MM.1S (cell line): ENCODE results near the gene BTG4.

ENCODE experiments used
- DNase-seq: peaks from one replicate; pipeline ENCODE4 v3.0.0-alpha.2; 2015
- H2AFZ ChIP-seq: fragments of 300-600 bp; sonication (generic); 2 replicates; pipeline ENCODE4 v1.6.0; 2016; ENCODE audit warnings: antibody characterized with exemption, low read length
- H3F3A ChIP-seq: fragments of 300-600 bp; sonication (generic); 2 replicates; pipeline ENCODE4 v1.6.1; 2016; ENCODE audit warnings: mild to moderate bottlenecking, antibody characterized with exemption, low read length, moderate library complexity, mixed read lengths; ENCODE audit not compliant: insufficient read depth
- H3K27ac ChIP-seq: fragments of 300-600 bp; sonication (generic); 2 replicates; pipeline ENCODE4 v1.5.1; 2016; ENCODE audit warnings: mild to moderate bottlenecking, low read length
- H3K27me3 ChIP-seq: fragments of 300-600 bp; sonication (generic); replicated peaks from 2 replicates; pipeline ENCODE4 v1.6.0; 2016; ENCODE audit warnings: low read length; ENCODE audit not compliant: insufficient read depth
- H3K36me3 ChIP-seq: fragments of 300-600 bp; sonication (generic); replicated peaks from 2 replicates; pipeline ENCODE4 v1.6.1; 2016; ENCODE audit warnings: mild to moderate bottlenecking, low read length, mixed read lengths; ENCODE audit not compliant: insufficient read depth
- H3K4me1 ChIP-seq: fragments of 300-600 bp; sonication (generic); 2 replicates; pipeline ENCODE4 v1.6.1; 2016; ENCODE audit warnings: low read length, mixed read lengths
- H3K4me2 ChIP-seq: fragments of 300-600 bp; sonication (generic); 2 replicates; pipeline ENCODE4 v1.6.0; 2016; ENCODE audit warnings: low read depth, low read length
- H3K4me3 ChIP-seq: fragments of 300-600 bp; sonication (generic); 2 replicates; pipeline ENCODE4 v1.5.1; 2016; ENCODE audit warnings: low read length, mixed read lengths
- H3K79me2 ChIP-seq: fragments of 300-600 bp; sonication (generic); 2 replicates; pipeline ENCODE4 v1.6.1; 2016; ENCODE audit warnings: mixed run types, low read length, mixed read lengths
- H3K9ac ChIP-seq: fragments of 300-600 bp; sonication (generic); 2 replicates; pipeline ENCODE4 v1.6.1; 2016; ENCODE audit warnings: low read length, mixed read lengths
- H3K9me2 ChIP-seq: fragments of 300-600 bp; sonication (generic); replicated peaks from 2 replicates; pipeline ENCODE4 v1.6.1; 2016; ENCODE audit warnings: mild to moderate bottlenecking, low read length, mixed read lengths; ENCODE audit not compliant: insufficient read depth
- H3K9me3 ChIP-seq: fragments of 300-600 bp; sonication (generic); replicated peaks from 2 replicates; pipeline ENCODE4 v1.6.1; 2016; ENCODE audit warnings: mild to moderate bottlenecking, low read length, mixed read lengths; ENCODE audit not compliant: insufficient read depth
- H4K20me1 ChIP-seq: fragments of 300-600 bp; sonication (generic); 2 replicates; pipeline ENCODE4 v1.6.1; 2016; ENCODE audit warnings: mild to moderate bottlenecking, low read length, moderate library complexity, mixed read lengths; ENCODE audit not compliant: insufficient read depth
- EZH2 ChIP-seq: fragments of 300-600 bp; sonication (generic); optimal IDR thresholded peaks from 2 replicates; pipeline ENCODE3; 2017; ENCODE audit warnings: low read depth, mild to moderate bottlenecking, antibody characterized with exemption, low read length, mixed read lengths
- EZH2phosphoT487 ChIP-seq: fragments of 300-600 bp; sonication (generic); IDR thresholded peaks from 2 replicates; pipeline ENCODE4 v1.6.1; 2018; ENCODE audit warnings: antibody characterized with exemption, low read length
- TF ChIP-seq, protein P1 (sequence below): fragments of 300-600 bp; sonication (generic); IDR thresholded peaks from 2 replicates; pipeline ENCODE4 v1.5.1; 2016; ENCODE audit warnings: antibody characterized with exemption, low read length, mixed read lengths

Gene BTG4

DNA sequence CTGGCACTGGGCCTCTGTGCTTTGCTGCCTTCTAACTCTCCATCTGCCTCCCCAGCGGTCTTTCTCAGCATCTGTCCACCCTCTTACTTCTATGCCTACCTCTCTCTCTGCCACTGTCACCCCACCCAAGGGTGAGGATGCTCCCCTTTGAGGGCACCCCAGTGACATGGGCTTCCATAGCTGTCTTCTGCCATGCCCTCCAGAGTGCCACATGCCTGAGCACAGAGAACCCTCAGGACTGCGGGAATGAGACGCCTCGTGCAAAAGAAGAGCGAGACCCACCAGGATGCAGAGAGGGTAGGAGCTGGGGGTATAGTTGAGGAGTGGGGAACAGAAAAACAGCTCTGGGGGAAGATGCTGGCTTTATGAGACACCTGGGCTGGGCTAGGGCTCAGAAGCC lies 64.3 kb downstream of the BTG4 start:
- Histone ChIP-seq H3K4me3 (no peak overlapping the region), H3K36me3 (no peaks in the 10 kb centered on the region), H3K27ac (no peak overlapping the region), H3K9me2 (no peaks in the 10 kb centered on the region), H3K27me3 (no peaks in the 10 kb centered on the region), H3K9me3 (no peaks in the 10 kb centered on the region), H3K79me2 (no peaks in the 10 kb centered on the region), H2AFZ (no peak overlapping the region), H4K20me1 (no peaks in the 10 kb centered on the region), H3K9ac (no peak overlapping the region), H3K4me1 (peaks cover 42% of the 10 kb centered on the region), H3F3A (no peaks in the 10 kb centered on the region), H3K4me2 (no peak overlapping the region)
- no peak for DNase-seq
- TF ChIP-seq, protein P1, sequence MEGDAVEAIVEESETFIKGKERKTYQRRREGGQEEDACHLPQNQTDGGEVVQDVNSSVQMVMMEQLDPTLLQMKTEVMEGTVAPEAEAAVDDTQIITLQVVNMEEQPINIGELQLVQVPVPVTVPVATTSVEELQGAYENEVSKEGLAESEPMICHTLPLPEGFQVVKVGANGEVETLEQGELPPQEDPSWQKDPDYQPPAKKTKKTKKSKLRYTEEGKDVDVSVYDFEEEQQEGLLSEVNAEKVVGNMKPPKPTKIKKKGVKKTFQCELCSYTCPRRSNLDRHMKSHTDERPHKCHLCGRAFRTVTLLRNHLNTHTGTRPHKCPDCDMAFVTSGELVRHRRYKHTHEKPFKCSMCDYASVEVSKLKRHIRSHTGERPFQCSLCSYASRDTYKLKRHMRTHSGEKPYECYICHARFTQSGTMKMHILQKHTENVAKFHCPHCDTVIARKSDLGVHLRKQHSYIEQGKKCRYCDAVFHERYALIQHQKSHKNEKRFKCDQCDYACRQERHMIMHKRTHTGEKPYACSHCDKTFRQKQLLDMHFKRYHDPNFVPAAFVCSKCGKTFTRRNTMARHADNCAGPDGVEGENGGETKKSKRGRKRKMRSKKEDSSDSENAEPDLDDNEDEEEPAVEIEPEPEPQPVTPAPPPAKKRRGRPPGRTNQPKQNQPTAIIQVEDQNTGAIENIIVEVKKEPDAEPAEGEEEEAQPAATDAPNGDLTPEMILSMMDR, result no peak
- TF ChIP-seq EZH2phosphoT487 (no peak), EZH2 (no peak)

DNA sequence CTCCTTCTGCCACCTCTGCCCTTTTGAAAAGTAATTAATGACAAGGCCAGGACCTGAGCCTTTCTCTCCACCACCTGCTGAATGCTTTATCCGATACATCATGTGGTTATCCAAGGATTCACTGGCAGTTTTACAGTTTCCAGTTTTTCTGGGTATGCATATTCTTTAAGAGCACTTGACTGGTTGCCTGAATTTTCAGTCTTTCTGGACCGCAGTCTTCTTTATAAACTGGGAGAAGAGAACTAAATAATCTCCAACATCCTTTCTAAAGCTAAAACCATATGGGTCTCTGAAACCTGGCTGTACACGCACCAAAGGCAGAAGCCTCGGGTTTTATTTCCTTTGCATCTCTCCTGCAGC lies 65.1 kb downstream of the BTG4 start:
- no peak overlapping the region for H3K27ac ChIP-seq
- H3K79me2 ChIP-seq, result no peaks in the 10 kb centered on the region
- H3K9me3 ChIP-seq, result no peaks in the 10 kb centered on the region
- H4K20me1 ChIP-seq, result no peaks in the 10 kb centered on the region
- H3K27me3 ChIP-seq, result no peaks in the 10 kb centered on the region
- H2AFZ ChIP-seq, result no peak overlapping the region
- H3K4me3 ChIP-seq, result no peak overlapping the region
- H3K4me1 ChIP-seq, result peaks cover 43% of the 10 kb centered on the region
- H3K9me2 ChIP-seq, result no peaks in the 10 kb centered on the region
- H3K4me2 ChIP-seq, result no peak overlapping the region
- no peak for DNase-seq
- no peaks in the 10 kb centered on the region for H3F3A ChIP-seq
- no peaks in the 10 kb centered on the region for H3K36me3 ChIP-seq
- H3K9ac ChIP-seq, result no peak overlapping the region
- TF ChIP-seq, protein P1, result no peak
- TF ChIP-seq EZH2phosphoT487 (no peak), EZH2 (no peak)

DNA sequence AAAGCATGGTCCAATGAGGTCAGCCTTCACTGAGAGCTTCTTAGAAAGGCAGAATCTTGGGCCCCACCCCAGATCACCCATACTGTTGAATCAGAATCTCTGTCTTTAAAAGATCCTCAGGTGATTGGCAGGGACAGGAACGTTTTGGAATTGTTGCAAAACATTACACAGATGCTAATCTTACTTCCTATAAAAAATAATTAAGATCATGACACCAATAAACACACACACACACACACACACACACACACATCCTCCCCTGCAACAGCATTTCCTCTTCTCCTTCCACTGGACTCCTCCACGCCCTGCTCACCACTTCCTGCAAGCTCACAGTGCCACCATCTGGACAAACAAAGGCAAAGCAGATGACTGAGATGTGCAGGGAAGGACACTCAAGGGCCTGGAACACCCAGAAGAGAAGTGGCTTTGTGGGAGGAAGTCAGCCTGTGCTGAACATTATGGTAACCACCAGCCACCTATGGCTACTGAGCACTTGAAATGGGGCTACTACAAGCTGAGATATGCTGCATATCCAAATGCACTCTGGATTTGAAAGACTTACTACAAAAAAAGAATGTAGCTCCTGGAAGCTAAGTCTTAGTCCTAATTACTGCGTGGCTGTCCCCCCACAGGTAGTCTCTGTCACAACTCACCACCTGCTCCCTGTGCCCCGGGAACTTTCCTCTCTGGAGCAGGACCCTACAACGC lies 65.6 kb downstream of the BTG4 start:
- Histone ChIP-seq H3K4me1 (peaks cover 43% of the 10 kb centered on the region), H3K9ac (no peak overlapping the region), H3K9me2 (no peaks in the 10 kb centered on the region), H3K27ac (no peak overlapping the region), H3K36me3 (no peaks in the 10 kb centered on the region), H3K9me3 (no peaks in the 10 kb centered on the region), H3K27me3 (no peaks in the 10 kb centered on the region), H3K4me2 (peak overlapping the region; percentile 18; the same call in 1 of the 2 replicates), H4K20me1 (no peaks in the 10 kb centered on the region), H3K79me2 (no peaks in the 10 kb centered on the region), H2AFZ (peak overlapping the region; percentile 34; the same call in 1 of the 2 replicates), H3K4me3 (no peak overlapping the region), H3F3A (no peaks in the 10 kb centered on the region)
- peak; percentile 90 for DNase-seq
- TF ChIP-seq, protein P1, result peak; percentile 93
- TF ChIP-seq EZH2 (no peak), EZH2phosphoT487 (no peak)
